Liver (tissue), 9 donors: ENCODE data around the gene PUS3. TPM values are rescaled to one million over a fixed set of nuclear protein-coding genes. Genes with fewer than 3 reads are reported as not detected.
A peak's percentile ranks its signal among the peaks of the same experiment; 100 is the strongest.

ENCODE experiments used
- DNase-seq: peaks from one replicate; pipeline ENCODE4 v3.0.0-alpha.2; 2017; ENCODE audit warnings: low spot score
- H3K27ac ChIP-seq, 2 donors: one replicate each; pipeline ENCODE4 v1.7.0; 2013; ENCODE audit warnings: inconsistent platforms in 2 of 2, low read length in 2 of 2, control low read depth in 1 of 2, low read depth in 1 of 2, mild to moderate bottlenecking in 1 of 2
- H3K27me3 ChIP-seq, 4 donors: one replicate each; pipeline versions ENCODE4 v1.6.1 to v1.7.0; 2013; ENCODE audit warnings: low read length in 3 of 4, inconsistent platforms in 1 of 4, mild to moderate bottlenecking in 1 of 4, moderate library complexity in 1 of 4; ENCODE audit not compliant: control insufficient read depth in 4 of 4, insufficient read depth in 4 of 4
- H3K36me3 ChIP-seq, 4 donors: one replicate each; pipeline versions ENCODE4 v1.6.1 to v1.7.0; 2013; ENCODE audit warnings: low read length in 3 of 4, mild to moderate bottlenecking in 3 of 4, low read depth in 1 of 4, moderate library complexity in 1 of 4; ENCODE audit not compliant: control insufficient read depth in 4 of 4, insufficient read depth in 3 of 4
- H3K4me1 ChIP-seq, 4 donors: one replicate each; pipeline versions ENCODE4 v1.6.1 to v1.7.0; 2013; ENCODE audit warnings: low read length in 3 of 4, mild to moderate bottlenecking in 3 of 4, moderate library complexity in 1 of 4; ENCODE audit not compliant: control insufficient read depth in 4 of 4, insufficient read depth in 4 of 4
- H3K4me3 ChIP-seq, 3 donors: one replicate each; pipeline versions ENCODE4 v1.6.1 to v1.7.0; 2013; ENCODE audit warnings: low read length in 3 of 3, control low read depth in 1 of 3, low read depth in 1 of 3, mild to moderate bottlenecking in 1 of 3
- H3K9ac ChIP-seq, 2 donors: one replicate each; pipeline ENCODE4 v1.7.0; 2013; ENCODE audit warnings: low read length in 2 of 2, mild to moderate bottlenecking in 2 of 2, moderate library complexity in 2 of 2, control low read depth in 1 of 2, low read depth in 1 of 2
- H3K9me3 ChIP-seq, 4 donors: one replicate each; pipeline versions ENCODE4 v1.6.1 to v1.7.0; 2013; ENCODE audit warnings: low read length in 3 of 4; ENCODE audit not compliant: control insufficient read depth in 4 of 4
- EGR1 ChIP-seq, 2 donors: IDR thresholded peaks; 2 replicates each; pipeline ENCODE4 v1.6.1; 2016 to 2018; ENCODE audit warnings: antibody characterized with exemption in 2 of 2, low read depth in 2 of 2
- FOXA1 ChIP-seq: IDR thresholded peaks from 2 replicates; pipeline ENCODE4 v1.6.1; 2016; ENCODE audit warnings: antibody characterized with exemption
- FOXA2 ChIP-seq: IDR thresholded peaks from 2 replicates; pipeline ENCODE4 v1.6.1; 2016; ENCODE audit warnings: antibody characterized with exemption
- GABPA ChIP-seq, 2 donors: IDR thresholded peaks in 1 of 2; conservative IDR thresholded peaks in 1 of 2; 2 replicates each; pipeline ENCODE4 v1.6.1; 2016; ENCODE audit warnings: antibody characterized with exemption in 2 of 2, mild to moderate bottlenecking in 1 of 2, moderate library complexity in 1 of 2
- HNF4A ChIP-seq, 2 donors: conservative IDR thresholded peaks; 2 replicates each; pipeline ENCODE4 v1.6.1; 2016; ENCODE audit warnings: antibody characterized with exemption in 2 of 2, mild to moderate bottlenecking in 2 of 2
- HNF4G ChIP-seq: IDR thresholded peaks from 2 replicates; pipeline ENCODE4 v1.6.1; 2016; ENCODE audit warnings: antibody characterized with exemption
- JUND ChIP-seq, 2 donors: IDR thresholded peaks; 2 replicates each; pipeline ENCODE4 v1.6.1; 2016; ENCODE audit warnings: antibody characterized with exemption in 2 of 2
- MAX ChIP-seq: IDR thresholded peaks from 2 replicates; pipeline ENCODE4 v1.6.1; 2016; ENCODE audit warnings: antibody characterized with exemption
- NR2F2 ChIP-seq: IDR thresholded peaks from 2 replicates; pipeline ENCODE4 v1.6.1; 2016; ENCODE audit warnings: antibody characterized with exemption
- RAD21 ChIP-seq, 2 donors: IDR thresholded peaks; 2 replicates each; pipeline ENCODE4 v1.6.1; 2016; ENCODE audit warnings: antibody characterized with exemption in 2 of 2, mild to moderate bottlenecking in 2 of 2
- REST ChIP-seq: IDR thresholded peaks from 2 replicates; pipeline ENCODE4 v1.6.1; 2016; ENCODE audit warnings: antibody characterized with exemption, mild to moderate bottlenecking
- RXRA ChIP-seq, 2 donors: IDR thresholded peaks; 2 replicates each; pipeline ENCODE4 v1.6.1; 2017 to 2018; ENCODE audit warnings: antibody characterized with exemption in 2 of 2, mild to moderate bottlenecking in 1 of 2
- SP1 ChIP-seq: IDR thresholded peaks from 2 replicates; pipeline ENCODE4 v1.6.1; 2018; ENCODE audit warnings: antibody characterized with exemption, mild to moderate bottlenecking
- TAF1 ChIP-seq: conservative IDR thresholded peaks from 2 replicates; pipeline ENCODE4 v1.6.1; 2016; ENCODE audit warnings: antibody characterized with exemption, mild to moderate bottlenecking
- YY1 ChIP-seq: IDR thresholded peaks from 2 replicates; pipeline ENCODE4 v1.6.1; 2016; ENCODE audit warnings: antibody characterized with exemption, mild to moderate bottlenecking
- WGBS: extraction: QIAGEN DNeasy Blood & Tissue Kit; methylation state at CpG from one replicate; pipeline ENCODE4 v1.1.7; 2013; 5-methylcytosine and 5-hydroxymethylcytosine counted together
- polyA plus RNA-seq, 2 donors: library from polyadenylated mRNA; stranded (reverse) in 1 of 2; unstranded in 1 of 2; fragments of 200-250 nt in 1 of 2; fragments of >200 nt in 1 of 2; fragmentation: Nextera tagmentation in 1 of 2; extraction: Ambion mirVana in 1 of 2; gene quantifications; one replicate each; pipeline versions ENCODE4 v1.2.1 to v1.2.3, GENCODE V29; 2013 to 2015
- total RNA-seq, 2 donors: library from RNA; depleted of rRNA; stranded (reverse); fragments of >200 nt; gene quantifications; one replicate each; pipeline ENCODE4 v1.2.3, GENCODE V29; 2014
- TF ChIP-seq, protein P1 (sequence below): fragments of 150-350 bp; IDR thresholded peaks from 2 replicates; pipeline ENCODE4 v1.5.1; 2017; ENCODE audit warnings: improper control_type of control experiment, low read depth, low read length; ENCODE audit not compliant: missing input control
- TF ChIP-seq, protein P2 (sequence below): IDR thresholded peaks from 2 replicates; pipeline ENCODE4 v1.6.1; 2016; ENCODE audit warnings: antibody characterized with exemption
- TF ChIP-seq, protein P3 (sequence below): IDR thresholded peaks from 2 replicates; pipeline ENCODE4 v1.6.1; 2016; ENCODE audit warnings: antibody characterized with exemption
- donor health status: healthy.
- donor health status: healthy.
- donor health status: healthy.
- donor health status: healthy.
- donor health status: healthy.

Gene PUS3
- 10 to 100 TPM; 15.5 to 22.2 TPM for total RNA-seq
- polyA plus RNA-seq, result 10 to 100 TPM; 16.3 to 17.9 TPM

- peaks cover 3 to 11% (median 6%) of the 10 kb centered on the region in 4 donors for H3K36me3 ChIP-seq
- H3K9ac ChIP-seq, result peak within 1 kb of the TSS; percentile 67 to 90
- 3% methylated on average over 31 of the region's 31 CpGs for WGBS
- TF ChIP-seq, protein P1, sequence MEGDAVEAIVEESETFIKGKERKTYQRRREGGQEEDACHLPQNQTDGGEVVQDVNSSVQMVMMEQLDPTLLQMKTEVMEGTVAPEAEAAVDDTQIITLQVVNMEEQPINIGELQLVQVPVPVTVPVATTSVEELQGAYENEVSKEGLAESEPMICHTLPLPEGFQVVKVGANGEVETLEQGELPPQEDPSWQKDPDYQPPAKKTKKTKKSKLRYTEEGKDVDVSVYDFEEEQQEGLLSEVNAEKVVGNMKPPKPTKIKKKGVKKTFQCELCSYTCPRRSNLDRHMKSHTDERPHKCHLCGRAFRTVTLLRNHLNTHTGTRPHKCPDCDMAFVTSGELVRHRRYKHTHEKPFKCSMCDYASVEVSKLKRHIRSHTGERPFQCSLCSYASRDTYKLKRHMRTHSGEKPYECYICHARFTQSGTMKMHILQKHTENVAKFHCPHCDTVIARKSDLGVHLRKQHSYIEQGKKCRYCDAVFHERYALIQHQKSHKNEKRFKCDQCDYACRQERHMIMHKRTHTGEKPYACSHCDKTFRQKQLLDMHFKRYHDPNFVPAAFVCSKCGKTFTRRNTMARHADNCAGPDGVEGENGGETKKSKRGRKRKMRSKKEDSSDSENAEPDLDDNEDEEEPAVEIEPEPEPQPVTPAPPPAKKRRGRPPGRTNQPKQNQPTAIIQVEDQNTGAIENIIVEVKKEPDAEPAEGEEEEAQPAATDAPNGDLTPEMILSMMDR, result no peak
- TF ChIP-seq FOXA1, result no peak
- TF ChIP-seq YY1, result peak; percentile 44
- peak; percentile 54 for TF ChIP-seq MAX
- TF ChIP-seq HNF4G, result no peak
- TF ChIP-seq, protein P2, sequence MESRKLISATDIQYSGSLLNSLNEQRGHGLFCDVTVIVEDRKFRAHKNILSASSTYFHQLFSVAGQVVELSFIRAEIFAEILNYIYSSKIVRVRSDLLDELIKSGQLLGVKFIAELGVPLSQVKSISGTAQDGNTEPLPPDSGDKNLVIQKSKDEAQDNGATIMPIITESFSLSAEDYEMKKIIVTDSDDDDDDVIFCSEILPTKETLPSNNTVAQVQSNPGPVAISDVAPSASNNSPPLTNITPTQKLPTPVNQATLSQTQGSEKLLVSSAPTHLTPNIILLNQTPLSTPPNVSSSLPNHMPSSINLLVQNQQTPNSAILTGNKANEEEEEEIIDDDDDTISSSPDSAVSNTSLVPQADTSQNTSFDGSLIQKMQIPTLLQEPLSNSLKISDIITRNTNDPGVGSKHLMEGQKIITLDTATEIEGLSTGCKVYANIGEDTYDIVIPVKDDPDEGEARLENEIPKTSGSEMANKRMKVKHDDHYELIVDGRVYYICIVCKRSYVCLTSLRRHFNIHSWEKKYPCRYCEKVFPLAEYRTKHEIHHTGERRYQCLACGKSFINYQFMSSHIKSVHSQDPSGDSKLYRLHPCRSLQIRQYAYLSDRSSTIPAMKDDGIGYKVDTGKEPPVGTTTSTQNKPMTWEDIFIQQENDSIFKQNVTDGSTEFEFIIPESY, result peak; percentile 32
- TF ChIP-seq HNF4A (conservative IDR thresholded peaks at IDR 0.05), result peak; percentile 26 to 28
- peak; percentile 99 for TF ChIP-seq REST
- TF ChIP-seq RXRA (IDR thresholded peaks at IDR 0.05), result no peak
- TF ChIP-seq SP1, result peak; percentile 31
- peak in 1 of 2 donors; percentile 13 for TF ChIP-seq RAD21 (IDR thresholded peaks at IDR 0.05)
- peak; percentile 38 to 89 for TF ChIP-seq GABPA (IDR thresholded peaks at IDR 0.05 in 1 of 2, conservative IDR thresholded peaks at IDR 0.05 in 1 of 2)
- TF ChIP-seq FOXA2, result no peak
- TF ChIP-seq NR2F2, result no peak
- TF ChIP-seq TAF1, result peak; percentile 84
- TF ChIP-seq JUND (IDR thresholded peaks at IDR 0.05), result no peak
- TF ChIP-seq EGR1 (IDR thresholded peaks at IDR 0.05; ENCODE audit: low read depth in 2 of 2), result no peak
- TF ChIP-seq, protein P3, sequence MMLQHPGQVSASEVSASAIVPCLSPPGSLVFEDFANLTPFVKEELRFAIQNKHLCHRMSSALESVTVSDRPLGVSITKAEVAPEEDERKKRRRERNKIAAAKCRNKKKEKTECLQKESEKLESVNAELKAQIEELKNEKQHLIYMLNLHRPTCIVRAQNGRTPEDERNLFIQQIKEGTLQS, result no peak
- H3K9me3 ChIP-seq, result no peaks in the 10 kb centered on the region
- H3K4me1 ChIP-seq, result peaks cover 7 to 23% (median 12%) of the 10 kb centered on the region in 4 donors
- H3K4me3 ChIP-seq, result peak within 1 kb of the TSS; percentile 74 to 98 (median 91)
- peak; percentile 86 for DNase-seq
- peak within 1 kb of the TSS; percentile 80 to 98 for H3K27ac ChIP-seq
- H3K27me3 ChIP-seq, result no peaks in the 10 kb centered on the region
These were observed at the start of gene PUS3 for GRCh38 chr11:125902927-125903710. Gene PUS3, minus strand, starts transcription at chr11:125903206. Its CDS starts 6,922 bp downstream, at chr11:125896284.
